GM10248 (cell line): ENCODE results near the gene KLHDC7A.

ENCODE experiments used
- CTCF ChIA-PET: fragments of 300-600 bp; sonication (Branson Sonifier 250); formaldehyde crosslinking; extraction: SDS; loops from one replicate; lab custom pipeline; 2021; ENCODE audit warnings: antibody characterized with exemption; lab: Yijun Ruan, JAX
- POLR2A ChIA-PET: fragments of 350-650 bp; sonication (Branson Sonifier 250); formaldehyde crosslinking; extraction: SDS; loops from one replicate; lab custom pipeline; 2020; ENCODE audit warnings: antibody characterized with exemption; lab: Yijun Ruan, JAX
- DNase-seq: peaks from one replicate; pipeline ENCODE4 v3.0.0; 2012; ENCODE audit errors: extremely low spot score
- CTCF ChIP-seq: IDR thresholded peaks from 2 replicates; pipeline ENCODE4 v1.5.1; 2012; ENCODE audit warnings: mild to moderate bottlenecking, low read depth; ENCODE audit errors: extremely low read depth, missing control alignments, control extremely low read depth

KLHDC7A gene

GRCh38 chr1:18489417-18490143, 8.8 kb downstream of the KLHDC7A start:
- POLR2A ChIA-PET = no interaction called here
- no peak for DNase-seq
- no peak for TF ChIP-seq CTCF
- CTCF ChIA-PET = no interaction called here

GRCh38 chr1:18491168-18491567, 10.4 kb downstream of the KLHDC7A start:
- POLR2A ChIA-PET = no interaction called here
- DNase-seq = no peak
- TF ChIP-seq CTCF = no peak
- CTCF ChIA-PET = no interaction called here

- no peak for DNase-seq
- no peak for TF ChIP-seq CTCF
- POLR2A ChIA-PET = no interaction called here
- CTCF ChIA-PET = interaction anchor here (1.0 kb wide), 1 partner anchor 11 kb away, joined by 3 read pairs; no protein-coding TSS in a partner anchor
Observed at GRCh38 chr1:18494304-18494703, 13.6 kb downstream of the KLHDC7A start.

GRCh38 chr1:18495635-18496034, 14.9 kb downstream of the KLHDC7A start:
- TF ChIP-seq CTCF = no peak
- POLR2A ChIA-PET = no interaction called here
- CTCF ChIA-PET = no interaction called here
- no peak for DNase-seq

GRCh38 chr1:18496056-18496455, 15.3 kb downstream of the KLHDC7A start:
- no peak for TF ChIP-seq CTCF
- POLR2A ChIA-PET = no interaction called here
- CTCF ChIA-PET = no interaction called here
- no peak for DNase-seq

- no peak for DNase-seq
- TF ChIP-seq CTCF = no peak
- ChIA-PET CTCF (no interaction called here), POLR2A (no interaction called here)
Observed at GRCh38 chr1:18496497-18497235, 15.9 kb downstream of the KLHDC7A start.
